Measurements from ENCODE around the gene SMG6.
A peak's percentile ranks its signal among the peaks of the same experiment; 100 is the strongest.

Gene SMG6

GRCh38 chr17:2235265-2235664 lies 68.3 kb downstream of the SMG6 start:
- Histone ChIP-seq H3K4me1 (ENCODE audit: control insufficient read depth, insufficient read depth, low read length) (peaks cover 34% of the 10 kb centered on the region), H3K9ac (ENCODE audit: low read length in 2 of 2) (no peak overlapping the region), H3K27me3 (ENCODE audit: control insufficient read depth in 1 of 2, insufficient read depth in 2 of 2, low read length in 2 of 2) (no peaks in the 10 kb centered on the region), H3K9me3 (ENCODE audit: control insufficient read depth in 2 of 2, low read length in 2 of 2) (no peaks in the 10 kb centered on the region), H3K4me3 (ENCODE audit: low read length in 2 of 2) (no peak overlapping the region), H3K36me3 (ENCODE audit: control insufficient read depth in 2 of 2, insufficient read depth in 2 of 2, low read length in 2 of 2) (peaks cover 5 to 9% of the 10 kb centered on the region in 2 donors), H3K27ac (ENCODE audit: low read length) (peak overlapping the region; percentile 24)

- no peaks in the 10 kb centered on the region for H3K9me3 ChIP-seq (ENCODE audit: control insufficient read depth in 2 of 2, low read length in 2 of 2)
- H3K4me3 ChIP-seq (ENCODE audit: low read length in 2 of 2): peak overlapping the region in 1 of 2 donors; percentile 47
- peaks cover 5 to 9% of the 10 kb centered on the region in 2 donors for H3K36me3 ChIP-seq (ENCODE audit: control insufficient read depth in 2 of 2, insufficient read depth in 2 of 2, low read length in 2 of 2)
- no peaks in the 10 kb centered on the region for H3K27me3 ChIP-seq (ENCODE audit: control insufficient read depth in 1 of 2, insufficient read depth in 2 of 2, low read length in 2 of 2)
- no peak overlapping the region for H3K27ac ChIP-seq (ENCODE audit: low read length)
- peaks cover 34% of the 10 kb centered on the region for H3K4me1 ChIP-seq (ENCODE audit: control insufficient read depth, insufficient read depth, low read length)
- H3K9ac ChIP-seq (ENCODE audit: low read length in 2 of 2): peak overlapping the region in 1 of 2 donors; percentile 29
These were observed 70.1 kb downstream of the SMG6 start for GRCh38 chr17:2233441-2233947.

GRCh38 chr17:2232244-2232638 lies 71.3 kb downstream of the SMG6 start:
- Histone ChIP-seq H3K36me3 (ENCODE audit: control insufficient read depth in 2 of 2, insufficient read depth in 2 of 2, low read length in 2 of 2) (peaks cover 5 to 9% of the 10 kb centered on the region in 2 donors), H3K9me3 (ENCODE audit: control insufficient read depth in 2 of 2, low read length in 2 of 2) (no peaks in the 10 kb centered on the region), H3K4me3 (ENCODE audit: low read length in 2 of 2) (no peak overlapping the region), H3K9ac (ENCODE audit: low read length in 2 of 2) (no peak overlapping the region), H3K27ac (ENCODE audit: low read length) (no peak overlapping the region), H3K4me1 (ENCODE audit: control insufficient read depth, insufficient read depth, low read length) (peaks cover 22% of the 10 kb centered on the region), H3K27me3 (ENCODE audit: control insufficient read depth in 1 of 2, insufficient read depth in 2 of 2, low read length in 2 of 2) (no peaks in the 10 kb centered on the region)

DNA sequence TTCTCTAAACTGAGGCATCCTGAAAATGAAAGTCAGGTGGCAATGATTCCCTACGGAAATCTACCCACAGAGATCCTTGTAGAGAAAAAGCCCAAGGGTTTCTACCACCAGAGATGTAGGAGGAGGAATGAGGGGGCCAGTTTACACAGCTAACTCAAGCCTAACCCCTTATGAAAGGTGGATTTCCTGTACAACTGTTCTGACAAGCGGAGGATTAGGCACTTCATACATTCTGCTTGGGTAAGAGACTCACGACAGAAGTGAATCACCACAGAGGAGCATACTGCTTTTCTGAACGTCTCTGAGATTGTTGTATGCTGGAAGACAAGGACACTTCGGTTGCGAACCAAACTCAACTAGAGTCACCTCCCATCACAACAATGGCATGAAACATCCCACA lies 72.7 kb downstream of the SMG6 start:
- H3K9me3 ChIP-seq (ENCODE audit: control insufficient read depth in 2 of 2, low read length in 2 of 2): no peaks in the 10 kb centered on the region
- no peak overlapping the region for H3K4me3 ChIP-seq (ENCODE audit: low read length in 2 of 2)
- no peak overlapping the region for H3K27ac ChIP-seq (ENCODE audit: low read length)
- peaks cover 4 to 8% of the 10 kb centered on the region in 2 donors for H3K36me3 ChIP-seq (ENCODE audit: control insufficient read depth in 2 of 2, insufficient read depth in 2 of 2, low read length in 2 of 2)
- H3K4me1 ChIP-seq (ENCODE audit: control insufficient read depth, insufficient read depth, low read length): peaks cover 17% of the 10 kb centered on the region
- H3K27me3 ChIP-seq (ENCODE audit: control insufficient read depth in 1 of 2, insufficient read depth in 2 of 2, low read length in 2 of 2): no peaks in the 10 kb centered on the region
- H3K9ac ChIP-seq (ENCODE audit: low read length in 2 of 2): no peak overlapping the region

- peaks cover 13% of the 10 kb centered on the region for H3K4me1 ChIP-seq (ENCODE audit: control insufficient read depth, insufficient read depth, low read length)
- H3K9ac ChIP-seq (ENCODE audit: low read length in 2 of 2): no peak overlapping the region
- H3K4me3 ChIP-seq (ENCODE audit: low read length in 2 of 2): no peak overlapping the region
- no peak overlapping the region for H3K27ac ChIP-seq (ENCODE audit: low read length)
- H3K27me3 ChIP-seq (ENCODE audit: control insufficient read depth in 1 of 2, insufficient read depth in 2 of 2, low read length in 2 of 2): no peaks in the 10 kb centered on the region
- H3K36me3 ChIP-seq (ENCODE audit: control insufficient read depth in 2 of 2, insufficient read depth in 2 of 2, low read length in 2 of 2): no peaks in the 10 kb centered on the region
- no peaks in the 10 kb centered on the region for H3K9me3 ChIP-seq (ENCODE audit: control insufficient read depth in 2 of 2, low read length in 2 of 2)
These were observed 76.4 kb downstream of the SMG6 start for GRCh38 chr17:2227025-2227699.

GRCh38 chr17:2223617-2223927 lies 80.0 kb downstream of the SMG6 start:
- no peak overlapping the region for H3K27ac ChIP-seq (ENCODE audit: low read length)
- no peak overlapping the region for H3K9ac ChIP-seq (ENCODE audit: low read length in 2 of 2)
- peaks cover 0 to 3% of the 10 kb centered on the region in 2 donors for H3K36me3 ChIP-seq (ENCODE audit: control insufficient read depth in 2 of 2, insufficient read depth in 2 of 2, low read length in 2 of 2)
- peaks cover 5% of the 10 kb centered on the region for H3K4me1 ChIP-seq (ENCODE audit: control insufficient read depth, insufficient read depth, low read length)
- H3K9me3 ChIP-seq (ENCODE audit: control insufficient read depth in 2 of 2, low read length in 2 of 2): no peaks in the 10 kb centered on the region
- no peaks in the 10 kb centered on the region for H3K27me3 ChIP-seq (ENCODE audit: control insufficient read depth in 1 of 2, insufficient read depth in 2 of 2, low read length in 2 of 2)
- no peak overlapping the region for H3K4me3 ChIP-seq (ENCODE audit: low read length in 2 of 2)

GRCh38 chr17:2222901-2223616 lies 80.5 kb downstream of the SMG6 start:
- Histone ChIP-seq H3K4me1 (ENCODE audit: control insufficient read depth, insufficient read depth, low read length) (peaks cover 5% of the 10 kb centered on the region), H3K4me3 (ENCODE audit: low read length in 2 of 2) (no peak overlapping the region), H3K9me3 (ENCODE audit: control insufficient read depth in 2 of 2, low read length in 2 of 2) (no peaks in the 10 kb centered on the region), H3K27me3 (ENCODE audit: control insufficient read depth in 1 of 2, insufficient read depth in 2 of 2, low read length in 2 of 2) (no peaks in the 10 kb centered on the region), H3K27ac (ENCODE audit: low read length) (no peak overlapping the region), H3K36me3 (ENCODE audit: control insufficient read depth in 2 of 2, insufficient read depth in 2 of 2, low read length in 2 of 2) (peaks cover 0 to 3% of the 10 kb centered on the region in 2 donors), H3K9ac (ENCODE audit: low read length in 2 of 2) (no peak overlapping the region)

DNA sequence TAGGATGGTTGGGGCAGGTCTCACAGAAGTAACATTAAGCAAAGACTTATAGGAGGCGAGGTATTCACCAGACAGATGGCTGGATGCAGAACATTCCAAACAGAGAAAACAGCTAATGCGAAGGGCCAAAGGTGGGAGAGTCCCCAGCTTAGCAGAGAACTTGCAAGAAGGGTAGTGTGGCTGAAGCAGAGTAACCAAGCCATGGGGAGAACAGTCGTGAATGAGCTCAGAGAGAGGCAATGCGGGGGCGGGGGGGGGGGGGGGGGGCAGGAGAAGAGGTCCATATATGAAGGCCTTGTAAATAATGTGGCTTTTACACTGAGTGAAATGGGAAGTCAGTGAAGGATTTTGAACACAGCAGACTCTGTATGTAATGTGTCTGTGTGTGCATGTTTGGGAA lies 81.3 kb downstream of the SMG6 start:
- Histone ChIP-seq H3K4me1 (ENCODE audit: control insufficient read depth, insufficient read depth, low read length) (peaks cover 5% of the 10 kb centered on the region), H3K36me3 (ENCODE audit: control insufficient read depth in 2 of 2, insufficient read depth in 2 of 2, low read length in 2 of 2) (peaks cover 0 to 3% of the 10 kb centered on the region in 2 donors), H3K27me3 (ENCODE audit: control insufficient read depth in 1 of 2, insufficient read depth in 2 of 2, low read length in 2 of 2) (no peaks in the 10 kb centered on the region), H3K9me3 (ENCODE audit: control insufficient read depth in 2 of 2, low read length in 2 of 2) (no peaks in the 10 kb centered on the region), H3K27ac (ENCODE audit: low read length) (no peak overlapping the region), H3K4me3 (ENCODE audit: low read length in 2 of 2) (no peak overlapping the region), H3K9ac (ENCODE audit: low read length in 2 of 2) (no peak overlapping the region)

GRCh38 chr17:2218426-2218825 lies 85.2 kb downstream of the SMG6 start:
- Histone ChIP-seq H3K36me3 (ENCODE audit: control insufficient read depth in 2 of 2, insufficient read depth in 2 of 2, low read length in 2 of 2) (peaks cover 0 to 3% of the 10 kb centered on the region in 2 donors), H3K27me3 (ENCODE audit: control insufficient read depth in 1 of 2, insufficient read depth in 2 of 2, low read length in 2 of 2) (no peaks in the 10 kb centered on the region), H3K27ac (ENCODE audit: low read length) (no peak overlapping the region), H3K9ac (ENCODE audit: low read length in 2 of 2) (no peak overlapping the region), H3K4me1 (ENCODE audit: control insufficient read depth, insufficient read depth, low read length) (peaks cover 32% of the 10 kb centered on the region), H3K4me3 (ENCODE audit: low read length in 2 of 2) (no peak overlapping the region), H3K9me3 (ENCODE audit: control insufficient read depth in 2 of 2, low read length in 2 of 2) (no peaks in the 10 kb centered on the region)

DNA sequence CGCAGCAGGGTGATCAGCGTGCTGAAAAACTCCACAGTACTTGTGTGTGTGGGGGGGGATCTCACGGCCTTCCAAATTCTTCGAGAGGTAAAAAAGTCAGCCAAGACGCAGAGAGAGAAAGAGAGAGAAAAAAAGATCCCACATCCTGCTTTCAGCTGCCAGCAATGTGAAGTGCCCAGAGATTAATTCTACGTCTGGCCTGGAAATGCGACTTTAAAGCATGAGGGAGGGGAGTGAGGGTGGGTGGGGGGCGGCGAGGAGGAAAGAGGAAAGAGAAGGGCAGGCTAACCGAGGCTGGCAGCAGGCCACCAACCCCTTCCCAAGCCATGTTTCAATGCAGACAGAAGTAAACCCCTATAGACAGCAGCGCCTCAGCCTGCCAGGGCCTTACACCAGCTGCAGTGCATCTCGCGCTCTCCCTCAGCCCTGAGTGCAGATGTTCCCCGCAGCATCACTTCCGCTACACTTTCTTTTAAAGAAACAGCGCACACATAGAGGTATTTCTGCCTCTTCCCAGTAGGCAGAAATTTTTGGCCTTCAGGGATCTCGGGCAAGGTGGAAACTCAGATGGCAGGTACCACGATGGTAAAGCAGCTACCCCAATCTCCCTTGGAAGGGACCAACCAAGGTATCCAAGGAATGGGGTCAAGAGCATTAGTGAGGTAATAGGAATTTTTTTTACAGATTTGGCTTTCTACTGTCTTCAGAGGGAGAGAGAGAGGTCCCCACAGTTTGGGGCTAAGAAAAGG lies 87.8 kb downstream of the SMG6 start:
- peak overlapping the region; percentile 46 to 58 for H3K9ac ChIP-seq (ENCODE audit: low read length in 2 of 2)
- peak overlapping the region in 1 of 2 donors; percentile 49 for H3K4me3 ChIP-seq (ENCODE audit: low read length in 2 of 2)
- H3K27ac ChIP-seq (ENCODE audit: low read length): peak overlapping the region; percentile 76
- no peaks in the 10 kb centered on the region for H3K27me3 ChIP-seq (ENCODE audit: control insufficient read depth in 1 of 2, insufficient read depth in 2 of 2, low read length in 2 of 2)
- H3K4me1 ChIP-seq (ENCODE audit: control insufficient read depth, insufficient read depth, low read length): peaks cover 41% of the 10 kb centered on the region
- H3K9me3 ChIP-seq (ENCODE audit: control insufficient read depth in 2 of 2, low read length in 2 of 2): no peaks in the 10 kb centered on the region
- H3K36me3 ChIP-seq (ENCODE audit: control insufficient read depth in 2 of 2, insufficient read depth in 2 of 2, low read length in 2 of 2): peaks cover 0 to 3% of the 10 kb centered on the region in 2 donors
